Measurements from ENCODE around the gene TAGLN2.

TAGLN2 gene

DNA sequence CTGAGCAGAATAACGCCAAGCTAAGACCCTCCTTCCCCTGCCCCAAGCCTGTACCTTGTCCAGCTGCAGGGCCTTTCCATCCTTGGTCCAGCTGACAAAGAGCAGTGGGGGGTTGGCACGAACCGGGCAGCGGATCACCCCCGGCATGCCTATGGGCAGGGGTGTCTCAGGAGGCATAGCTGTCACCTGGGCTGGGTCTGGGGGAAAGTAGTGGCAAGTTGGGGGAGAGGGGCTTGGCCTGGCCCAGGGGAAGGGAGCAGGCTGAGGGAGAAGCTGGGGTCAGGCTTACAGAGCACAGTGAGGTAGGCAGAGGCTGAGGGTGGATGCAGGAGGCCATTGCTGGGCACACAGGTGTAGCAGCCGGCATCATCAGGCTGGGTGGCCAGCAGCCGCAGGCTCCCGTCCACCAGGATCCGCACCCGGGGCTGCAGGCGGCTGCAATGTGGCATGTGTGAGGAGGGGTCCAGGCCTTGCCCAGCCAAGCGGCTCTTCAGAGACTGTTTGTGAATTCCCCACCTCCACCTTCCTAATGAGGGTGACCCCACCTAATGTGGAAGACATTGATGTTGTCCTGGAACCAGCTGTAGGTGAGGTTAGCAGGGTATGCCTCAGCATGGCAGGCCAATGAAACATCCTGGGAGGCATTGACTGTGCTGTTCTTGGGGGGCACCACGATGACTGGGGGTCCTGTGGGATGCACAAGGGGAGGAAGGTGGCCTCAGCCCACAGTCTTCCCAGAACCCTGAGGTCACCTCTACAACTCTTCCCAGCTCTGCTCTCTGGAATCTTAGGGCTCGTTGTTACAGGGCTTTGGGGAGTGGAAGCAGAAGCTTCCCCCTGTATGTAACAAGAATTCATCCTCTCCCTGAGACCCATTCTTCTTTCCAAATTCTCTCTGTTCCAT lies 9.1 kb upstream of the TAGLN2 start:
- no peak for DNase-seq

DNA sequence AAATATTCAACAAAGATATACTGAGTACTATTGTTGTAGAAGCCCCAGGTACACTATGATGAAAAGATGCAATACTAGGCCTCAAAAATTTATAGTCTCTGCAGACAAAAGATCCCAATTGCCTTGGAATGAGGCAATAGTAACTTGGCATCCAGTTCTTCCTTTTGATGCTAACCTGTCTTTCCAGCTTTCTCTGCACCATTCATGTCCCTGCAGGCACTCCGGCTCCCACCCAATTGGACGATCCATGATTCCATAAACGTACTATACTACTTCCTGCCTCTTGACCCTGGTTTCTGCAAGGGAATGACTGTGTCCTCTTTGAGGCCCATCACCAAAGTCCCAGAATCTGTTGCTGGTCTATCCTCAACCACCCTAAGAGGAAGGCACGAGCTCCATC lies 8.0 kb upstream of the TAGLN2 start:
- DNase-seq: no peak

DNA sequence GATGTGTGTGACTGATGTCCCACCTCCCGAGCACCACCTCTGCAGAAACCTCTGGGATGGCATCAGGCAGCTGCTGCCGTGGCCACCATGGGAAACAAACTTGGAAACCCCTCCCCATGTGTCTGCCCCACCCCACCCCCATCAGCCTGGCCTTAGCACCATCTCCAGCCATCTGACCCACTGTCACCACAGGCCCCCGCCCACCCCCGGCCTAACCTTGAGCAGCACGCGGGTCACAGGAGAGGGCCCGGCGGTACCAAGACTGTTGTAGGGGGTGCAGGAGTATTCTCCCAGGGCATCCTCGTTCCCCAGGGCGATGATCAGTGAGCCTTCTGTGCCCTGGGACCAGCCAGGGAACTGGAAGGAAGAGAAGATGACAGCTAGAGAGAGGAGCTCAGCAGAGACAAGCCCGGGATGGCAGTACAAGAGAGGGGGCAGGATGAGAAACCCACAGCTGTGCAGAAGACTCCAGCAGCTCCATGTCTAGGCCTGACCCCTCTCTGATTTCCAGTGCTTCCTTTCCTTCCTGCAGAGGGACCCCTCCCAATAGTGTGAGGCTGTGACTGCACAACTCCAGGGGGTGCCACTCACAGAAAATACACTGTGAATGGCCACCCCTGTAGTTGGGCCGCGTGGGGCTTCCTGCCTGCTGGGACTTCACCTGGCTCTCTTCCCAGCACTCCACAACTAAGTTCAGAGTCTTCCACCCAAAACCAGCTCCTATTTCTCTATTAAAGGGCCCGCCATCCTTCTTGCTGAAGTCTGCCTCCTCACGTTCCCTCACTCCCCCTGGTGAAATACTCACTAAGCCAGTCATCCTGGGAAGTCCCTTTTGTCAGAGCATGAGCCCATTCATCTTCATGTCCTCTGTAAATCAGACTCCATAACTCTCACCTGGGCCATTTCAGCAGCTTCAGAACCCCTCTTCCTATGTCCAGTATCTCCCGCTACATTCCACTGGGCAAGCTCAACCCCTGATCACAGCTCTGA lies 7.3 kb upstream of the TAGLN2 start:
- DNase-seq: no peak

DNA sequence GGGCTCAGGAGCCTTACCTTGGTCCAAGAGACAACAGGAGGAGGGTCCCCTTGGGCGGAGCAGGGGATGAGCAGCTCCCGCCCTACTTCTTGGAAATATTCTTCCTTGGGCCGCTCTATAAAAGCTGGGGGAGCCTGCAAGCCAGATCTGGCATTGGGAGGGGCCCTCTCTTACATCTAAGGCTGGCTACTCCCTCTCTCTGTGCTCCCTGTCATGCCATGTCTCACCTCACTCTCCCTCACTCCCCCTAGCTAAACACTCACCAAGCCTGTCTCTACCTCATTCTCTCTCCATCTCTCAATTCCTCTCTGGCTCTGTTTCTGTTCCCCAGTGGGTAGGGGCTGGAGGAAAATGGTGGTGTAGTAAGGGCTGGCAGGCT lies 6.5 kb upstream of the TAGLN2 start:
- no peak for DNase-seq

DNA sequence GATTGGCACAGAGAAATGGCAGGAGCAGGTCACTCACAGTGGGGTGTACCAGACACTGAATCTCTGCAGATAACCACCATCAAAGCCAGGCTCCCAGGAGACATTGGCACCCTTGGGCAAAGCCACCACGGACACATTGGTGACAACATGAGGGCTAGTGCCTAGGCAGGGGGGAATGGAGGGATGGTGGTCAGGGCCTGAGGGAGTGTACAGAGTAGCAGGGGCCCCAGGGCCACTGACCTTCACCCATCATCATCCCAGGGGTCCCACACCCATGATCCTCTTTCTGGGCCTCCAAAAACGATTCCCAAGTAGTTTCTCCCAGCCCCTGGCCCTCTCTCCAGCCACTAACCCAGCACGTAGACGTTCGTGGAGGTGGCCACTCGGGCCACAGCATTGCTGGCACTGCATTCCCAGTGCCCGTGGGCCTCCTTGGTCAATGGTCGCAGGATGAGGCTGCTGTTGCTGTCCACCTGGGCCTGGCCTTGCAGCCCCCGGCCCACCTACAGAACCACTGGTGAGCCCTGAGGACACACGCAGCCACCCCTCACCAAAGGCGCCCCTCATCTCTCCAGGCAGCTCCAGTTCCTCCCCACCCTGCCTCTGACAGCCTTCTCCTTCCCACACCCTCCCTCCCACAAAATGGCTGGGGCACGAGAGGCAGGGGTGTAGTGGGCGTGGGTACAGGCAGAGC lies 5.9 kb upstream of the TAGLN2 start:
- no peak for DNase-seq

DNA sequence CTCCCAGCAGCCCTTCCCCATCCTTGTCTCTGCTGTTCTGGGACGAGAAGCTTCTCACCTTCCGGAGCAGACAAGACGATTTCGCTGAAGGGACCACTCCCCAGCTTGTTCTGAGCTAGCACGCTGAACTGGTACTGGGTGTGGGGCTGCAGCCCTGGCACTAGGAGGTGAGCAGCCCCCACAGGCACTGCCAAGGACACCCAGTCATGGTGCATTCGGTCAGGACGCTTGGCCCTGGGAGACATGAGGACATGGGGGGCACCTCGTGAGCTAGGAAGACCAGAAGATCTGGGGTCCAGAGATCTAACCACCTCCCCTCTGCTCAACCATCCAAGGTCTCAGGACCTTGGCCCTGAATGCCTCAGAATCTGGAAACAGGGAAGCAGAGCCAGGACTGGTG lies 5.3 kb upstream of the TAGLN2 start:
- no peak for DNase-seq

DNA sequence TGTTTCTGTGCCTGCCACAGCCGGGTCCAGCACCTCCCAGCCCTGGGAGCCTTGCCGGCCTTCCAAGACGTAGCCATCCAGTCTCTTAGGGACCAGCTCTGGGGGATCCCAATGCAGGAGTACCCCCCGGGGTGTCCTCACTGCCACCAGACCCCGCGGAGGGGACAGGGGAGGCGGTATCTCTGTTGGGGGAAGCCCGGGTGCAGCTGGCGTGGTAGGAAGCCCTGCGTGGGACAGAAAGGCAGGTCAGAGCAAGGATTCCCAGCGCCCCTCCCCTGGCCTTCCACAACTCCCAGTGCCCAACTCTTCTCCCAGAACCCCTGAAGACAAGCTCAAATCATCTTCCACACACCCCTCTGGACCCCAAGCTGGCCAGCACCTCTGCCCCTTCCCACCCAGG lies 4.9 kb upstream of the TAGLN2 start:
- DNase-seq: no peak

DNA sequence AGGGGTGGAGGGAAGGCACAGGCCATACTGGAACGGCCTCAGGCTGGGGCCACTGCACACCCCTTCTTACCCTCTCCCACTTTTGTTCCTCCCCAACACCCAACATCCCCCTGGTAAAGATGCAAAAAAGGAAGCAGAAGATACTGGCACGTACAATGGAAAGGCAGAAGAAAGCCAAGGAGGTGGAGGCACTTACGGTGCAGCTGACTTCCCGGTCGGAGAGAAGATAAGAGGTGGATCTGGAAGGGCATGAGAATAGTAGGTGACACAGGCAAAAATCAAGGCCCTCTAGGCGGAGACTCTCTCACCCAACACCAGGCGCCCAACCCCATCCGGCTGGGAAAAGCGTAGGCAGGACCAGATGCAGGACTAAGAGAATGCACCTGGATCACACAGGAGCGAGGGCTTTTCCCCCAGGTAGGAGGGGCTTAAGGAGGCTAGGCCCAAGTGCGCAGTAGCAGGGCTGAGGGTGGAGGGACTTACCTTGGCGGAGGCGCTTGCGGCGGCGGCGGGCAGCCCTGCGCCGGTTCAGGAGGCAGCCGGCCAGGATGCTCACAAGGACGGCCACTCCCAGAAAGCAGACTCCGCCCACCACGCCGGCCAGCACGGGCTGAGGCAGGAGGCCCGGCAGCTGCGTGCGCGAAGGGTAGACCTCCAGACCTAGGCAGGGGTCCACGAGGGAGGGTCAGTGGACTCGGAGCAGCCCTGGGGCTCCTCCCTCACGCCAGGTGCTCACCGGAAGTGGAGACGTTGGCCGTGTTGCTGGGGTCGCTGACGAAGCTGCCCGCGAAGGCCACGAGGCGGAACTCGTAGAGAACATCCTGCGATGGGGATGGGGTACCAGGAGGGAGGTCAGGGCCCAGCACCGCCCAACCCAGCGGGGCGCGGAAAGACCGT lies 4.1 kb upstream of the TAGLN2 start:
- DNase-seq: no peak

DNA sequence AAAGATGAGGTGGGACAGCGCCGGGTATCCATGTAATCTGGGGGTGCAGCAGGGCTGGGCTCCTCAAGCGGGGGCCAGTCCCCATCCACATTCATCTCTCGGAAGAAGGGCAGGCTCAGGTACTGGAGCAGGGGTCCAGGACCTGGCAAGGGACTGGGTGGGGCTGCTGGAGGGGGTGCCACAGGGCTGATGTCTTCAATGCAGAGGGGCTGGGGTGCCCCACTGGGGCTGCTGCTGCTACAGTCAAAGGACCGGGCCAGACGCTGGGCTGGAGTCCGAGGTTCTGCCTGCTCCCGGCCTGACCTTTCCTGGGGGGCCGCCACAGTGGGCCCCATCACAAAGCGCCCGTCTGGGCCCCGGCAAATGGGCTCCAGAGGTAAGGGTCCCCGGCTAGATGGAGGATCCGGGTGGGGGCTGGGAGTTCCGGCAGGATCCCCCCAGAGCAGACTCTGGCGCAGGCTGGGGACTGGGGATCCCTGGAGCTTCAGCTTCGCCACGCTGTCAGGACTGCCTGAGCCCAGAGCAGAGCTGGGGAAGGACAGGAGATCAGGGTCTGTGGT lies 3.3 kb upstream of the TAGLN2 start:
- no peak for DNase-seq

DNA sequence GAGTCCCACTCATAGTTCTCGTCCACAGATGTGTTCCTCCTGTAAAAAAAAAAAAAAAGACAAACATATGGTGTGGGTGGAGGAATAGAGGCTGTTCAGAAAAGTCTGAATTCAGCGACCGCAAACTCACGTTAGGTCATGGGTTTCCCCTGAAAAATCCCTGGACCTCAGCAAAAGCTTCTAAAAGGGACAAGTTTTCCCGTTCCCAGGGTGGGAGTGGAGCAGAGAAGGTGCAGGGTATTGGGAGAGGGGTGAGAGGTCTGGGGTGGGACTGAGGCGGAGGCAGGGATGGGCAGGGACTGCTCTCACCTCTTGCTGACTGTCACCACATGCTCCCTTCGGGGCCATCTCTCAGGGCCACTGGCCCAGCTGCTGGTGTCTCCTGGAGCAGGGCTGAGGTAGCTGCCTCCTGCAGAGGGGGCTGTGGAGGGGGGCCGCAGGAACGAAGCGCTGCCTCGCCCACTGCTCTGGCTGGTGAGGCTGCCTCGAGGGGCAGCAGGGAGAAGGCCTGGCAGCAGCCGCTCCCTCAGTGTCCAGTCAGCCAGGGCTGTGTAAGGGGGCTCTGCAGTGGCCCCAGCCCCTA lies 2.6 kb upstream of the TAGLN2 start:
- no peak for DNase-seq

DNA sequence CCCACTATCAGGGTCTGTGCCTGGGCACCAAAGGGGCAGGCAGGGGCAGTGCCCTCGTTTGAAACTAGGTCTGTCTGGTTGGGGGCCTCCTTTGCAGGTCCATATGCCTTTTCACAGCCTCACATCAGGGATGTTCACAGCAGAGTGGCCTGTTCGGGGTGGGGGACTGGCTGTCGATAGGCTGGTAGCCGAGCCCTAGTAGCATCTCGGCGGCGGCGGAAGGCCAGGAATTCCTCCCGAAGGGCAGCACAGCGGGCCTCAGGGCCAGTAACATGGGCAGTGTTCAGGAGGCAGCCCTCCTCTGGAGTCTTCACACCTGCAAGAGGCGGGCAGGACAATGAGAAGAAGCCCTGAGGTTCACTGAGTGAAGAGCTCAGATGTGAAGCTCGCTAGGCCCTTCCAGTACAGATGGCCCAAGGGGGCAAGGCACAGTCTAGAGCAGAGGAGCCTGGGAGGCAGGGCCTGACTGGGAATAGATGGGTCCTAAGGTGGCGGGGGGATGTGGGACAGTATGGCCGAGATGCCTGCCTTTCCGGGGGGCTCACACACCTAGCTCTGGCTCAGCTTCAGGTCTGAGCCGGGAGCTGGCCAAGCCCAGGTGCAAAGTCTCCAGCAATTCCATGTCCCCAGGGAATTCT lies 2.0 kb upstream of the TAGLN2 start:
- no peak for DNase-seq

DNA sequence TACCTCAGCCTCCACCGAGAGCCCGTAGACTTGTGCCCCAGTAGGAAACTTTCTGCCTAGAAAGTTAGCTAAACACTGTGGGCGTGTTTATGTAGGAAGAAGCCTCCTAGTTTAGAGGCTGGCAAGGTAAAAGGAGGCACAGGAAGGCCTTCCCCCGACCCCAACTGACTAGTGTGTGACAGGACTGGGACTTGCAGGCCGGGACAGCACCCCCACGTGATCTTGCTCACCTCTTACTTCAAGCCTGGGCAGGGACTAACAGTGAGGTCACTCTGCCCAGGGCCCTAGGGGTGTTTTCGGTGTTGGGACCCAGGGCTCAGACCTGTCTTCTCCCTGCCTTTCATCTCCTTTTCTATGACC lies 392 bp upstream of the TAGLN2 start:
- DNase-seq: no peak

DNA sequence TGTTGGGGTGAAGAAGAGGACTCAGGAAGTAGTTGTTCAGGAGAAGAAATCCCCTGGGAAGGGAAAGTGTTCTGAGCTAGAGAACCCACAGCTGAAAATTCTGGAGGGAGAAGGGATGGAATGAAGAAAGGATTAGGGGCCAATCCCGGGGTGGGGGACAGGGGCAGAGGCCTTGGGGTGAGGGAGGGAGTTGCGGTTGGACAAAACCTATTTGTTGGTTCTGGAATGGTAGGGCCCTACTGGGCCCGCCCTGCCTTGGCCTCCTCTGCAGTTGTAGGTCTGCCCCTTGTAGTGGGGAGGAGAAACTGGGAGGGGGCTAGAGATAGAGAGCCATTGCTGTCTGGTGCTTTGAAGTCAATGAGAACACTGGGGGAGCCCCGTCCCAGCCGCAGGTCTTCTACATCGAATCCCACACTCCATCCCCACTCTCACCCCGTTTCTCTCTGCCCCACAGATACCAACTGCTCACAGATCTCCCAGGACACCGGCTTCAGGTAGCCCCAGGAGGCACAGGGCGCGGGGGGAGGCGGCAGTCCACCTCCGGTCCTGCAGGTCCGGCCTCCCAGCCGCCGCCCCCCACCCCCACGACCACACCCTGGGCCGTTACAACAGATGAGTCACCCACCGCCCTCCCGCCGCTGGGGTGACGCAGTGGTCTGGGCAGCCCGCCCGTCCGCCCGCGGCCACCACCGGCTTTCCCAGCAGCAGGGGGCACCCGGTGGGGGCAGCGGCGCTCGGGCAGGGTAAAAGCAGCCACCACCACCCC lies 1.1 kb downstream of the TAGLN2 start:
- DNase-seq: peak; percentile 85

DNA sequence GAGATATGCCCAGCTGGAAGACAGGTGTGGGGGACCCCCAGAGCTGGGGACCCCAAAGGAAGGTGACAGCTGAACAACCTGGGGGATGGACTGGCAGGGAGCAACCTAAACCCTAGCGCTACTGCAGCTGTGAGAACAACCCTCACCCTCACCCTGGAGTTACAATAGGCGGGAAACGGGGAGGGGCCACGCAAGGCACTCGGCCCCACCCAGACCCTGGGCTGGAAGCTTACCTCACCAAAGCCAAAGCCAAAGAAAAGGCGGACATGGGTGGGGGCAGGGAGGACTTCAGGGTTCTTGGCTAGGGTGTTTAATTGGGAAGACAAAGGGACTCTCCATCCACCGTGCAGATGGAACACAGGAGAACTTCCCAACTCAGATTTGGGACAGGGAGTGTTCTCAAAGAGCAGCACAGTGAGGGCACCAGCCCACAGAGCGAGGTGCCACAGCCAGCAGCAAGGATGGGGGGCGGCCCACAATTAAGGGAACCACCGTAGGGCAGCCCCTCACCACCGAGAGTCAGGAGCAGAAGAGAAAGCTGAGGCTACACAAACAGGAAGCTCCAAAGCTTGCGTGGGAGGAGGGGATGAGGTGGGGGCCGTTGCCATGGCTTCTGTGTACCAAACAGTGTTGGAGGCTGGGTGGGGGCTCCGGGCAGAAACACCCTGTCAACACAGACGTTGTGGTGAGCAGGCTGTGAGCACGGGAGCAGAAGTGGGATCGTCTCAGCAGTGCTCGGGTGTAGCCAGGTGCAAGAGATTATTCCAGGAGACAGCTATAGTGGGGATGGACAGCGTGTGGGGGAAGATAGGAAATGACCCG lies 1.9 kb downstream of the TAGLN2 start:
- peak; percentile 98 for DNase-seq

DNA sequence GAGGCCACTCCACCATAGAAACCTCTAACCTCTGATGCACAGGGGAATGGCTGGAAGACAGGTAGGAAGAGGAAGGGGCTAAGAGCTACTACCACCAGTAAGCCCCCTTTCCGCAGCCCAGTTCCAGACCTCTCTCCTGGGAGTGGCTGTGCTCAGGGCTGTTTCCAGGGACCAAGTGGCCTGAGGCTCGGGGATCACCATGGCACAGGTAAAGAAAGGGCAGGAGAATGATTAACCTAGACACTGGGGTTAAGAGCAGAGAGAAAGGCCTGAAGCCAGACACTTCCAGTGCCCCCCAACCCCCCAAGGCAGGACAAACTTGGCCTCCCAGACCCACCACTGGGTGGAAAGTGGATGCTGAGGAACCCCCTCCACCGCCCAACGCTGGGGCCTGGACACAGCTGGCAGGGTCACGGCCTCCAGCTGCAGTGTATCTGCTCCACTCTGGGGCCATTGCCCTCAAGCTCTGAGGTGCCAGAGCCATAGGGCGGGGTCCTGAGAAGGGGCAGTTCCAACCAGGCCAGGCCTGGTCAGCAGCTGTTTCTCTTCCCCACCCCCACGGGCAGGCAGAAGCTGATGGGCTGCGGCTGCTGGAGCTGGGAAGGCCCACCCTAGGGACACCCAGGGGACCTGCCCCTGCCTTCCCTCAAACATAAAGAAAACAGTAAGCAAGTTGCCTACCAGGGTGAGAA lies 2.6 kb downstream of the TAGLN2 start:
- peak; percentile 53 for DNase-seq

DNA sequence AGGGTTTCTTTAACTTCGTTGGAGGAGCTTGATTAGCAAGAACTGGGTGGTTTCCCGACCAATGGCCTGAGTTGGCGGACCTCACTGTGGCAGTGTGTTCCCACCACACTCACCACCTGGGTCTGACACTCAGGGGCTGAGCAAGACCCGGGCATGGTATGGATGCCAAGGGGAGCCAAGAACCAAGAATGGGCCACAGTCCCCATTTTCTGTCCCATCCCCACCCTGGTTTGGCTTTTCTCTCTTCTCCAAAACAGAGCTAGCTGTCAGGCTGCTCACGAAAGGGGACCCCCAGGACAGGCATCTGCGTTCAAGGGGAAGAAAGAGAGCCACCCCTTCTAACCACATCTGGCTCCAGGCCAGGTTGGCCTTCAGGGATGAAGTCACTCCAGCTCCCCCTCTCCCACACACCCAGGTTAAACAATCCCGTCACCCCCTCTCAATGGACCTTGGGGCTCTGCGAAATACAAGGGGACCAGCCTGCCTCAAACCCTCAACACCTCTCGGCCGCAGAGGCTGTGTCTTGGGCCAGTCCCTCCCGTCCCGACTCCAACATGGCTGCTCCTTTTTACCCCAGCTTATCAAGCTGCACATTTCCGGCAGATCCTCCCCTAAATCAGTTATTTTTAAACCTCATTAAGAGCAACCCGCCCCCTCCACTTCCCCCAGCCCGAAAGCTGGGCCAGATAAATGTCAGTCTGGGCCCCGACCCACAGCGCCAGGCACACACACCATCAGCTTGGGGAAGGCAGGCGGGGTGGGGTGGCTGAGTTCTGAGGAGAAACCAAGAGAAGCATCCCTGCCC lies 3.4 kb downstream of the TAGLN2 start:
- DNase-seq: peak; percentile 66

DNA sequence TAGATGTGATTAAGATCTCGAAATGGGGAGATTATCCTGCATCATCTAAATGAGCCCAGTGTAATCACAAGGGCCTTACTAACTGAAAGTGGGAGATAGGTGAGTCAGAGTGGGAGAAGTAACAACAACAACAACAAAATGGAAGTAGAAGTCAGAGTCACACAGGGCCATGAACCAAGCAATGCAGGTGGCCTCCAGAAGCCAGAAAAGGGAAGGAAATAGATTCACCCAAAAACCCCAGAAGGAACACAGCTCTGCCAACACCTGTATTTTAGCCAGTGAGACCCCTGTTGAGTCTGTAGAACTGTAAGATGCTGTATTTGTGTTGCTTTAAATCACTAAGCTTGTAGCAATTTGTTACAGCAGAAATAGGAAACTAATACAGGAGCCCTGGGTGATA lies 4.1 kb downstream of the TAGLN2 start:
- peak; percentile 57 for DNase-seq

DNA sequence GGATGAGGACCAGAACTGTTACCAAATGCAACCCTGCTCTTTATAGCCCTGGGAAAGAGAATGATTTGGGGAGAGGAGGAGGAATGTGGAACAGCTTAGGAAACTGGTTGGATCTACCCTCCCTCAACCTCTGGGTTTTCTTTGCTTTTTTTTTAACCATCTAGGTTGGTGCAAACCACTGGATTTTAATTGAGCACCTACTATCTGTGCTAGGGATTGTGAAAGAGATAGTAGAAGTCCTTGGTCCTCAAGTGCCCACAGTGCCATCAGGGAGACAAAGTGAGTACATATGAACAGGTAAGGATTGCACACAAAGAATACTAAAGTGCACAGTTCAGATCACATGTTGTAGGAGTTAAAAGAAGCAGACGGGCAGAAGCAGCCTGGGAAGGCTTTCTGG lies 4.7 kb downstream of the TAGLN2 start:
- no peak for DNase-seq
